Ovary (tissue), 10 donors: ENCODE measurements around the gene OR13C5. TPM values are rescaled to one million over a fixed set of nuclear protein-coding genes. Genes with fewer than 3 reads are reported as not detected.
A peak's percentile ranks its signal among the peaks of the same experiment; 100 is the strongest.
"Not testable (repeated sequence)": the region's sequence is repeated elsewhere in the genome, so short reads cannot be mapped to it uniquely, and the experiment has no call there.

Experiments used
- DNase-seq, 5 donors: peaks; one replicate each; pipeline ENCODE4 v3.0.0-alpha.2; 2019 to 2020
- H3K27ac ChIP-seq, 2 donors: fragments of 200-600 bp; one replicate each; pipeline versions ENCODE4 v1.5.1 to v1.8.0; 2019 to 2022
- H3K27me3 ChIP-seq: fragments of 200-600 bp; one replicate; pipeline ENCODE4 v1.8.0; 2022
- H3K36me3 ChIP-seq: fragments of 200-600 bp; sonication (generic); one replicate; pipeline ENCODE4 v1.5.1; 2019
- H3K4me1 ChIP-seq: one replicate; pipeline ENCODE4 v1.8.1; 2013; ENCODE audit warnings: mild to moderate bottlenecking, moderate library complexity; ENCODE audit not compliant: insufficient read depth
- H3K4me3 ChIP-seq: fragments of 200-600 bp; sonication (generic); one replicate; pipeline ENCODE4 v1.5.1; 2017
- H3K9me3 ChIP-seq, 2 donors: fragments of 200-600 bp in 1 of 2; sonication (generic) in 1 of 2; one replicate each; pipeline versions ENCODE4 v1.5.1 to v1.8.1; 2013 to 2019; ENCODE audit warnings: mild to moderate bottlenecking in 1 of 2, moderate library complexity in 1 of 2
- EP300 ChIP-seq: sonication (generic); formaldehyde crosslinking; IDR thresholded peaks from one replicate; pipeline ENCODE4 v1.6.1; 2017; ENCODE audit warnings: antibody characterized with exemption
- POLR2A ChIP-seq: fragments of 450-650 bp; IDR thresholded peaks from one replicate; pipeline ENCODE4 v1.6.1; 2017; ENCODE audit warnings: antibody characterized with exemption, mild to moderate bottlenecking, moderate library complexity
- WGBS, 3 donors: extraction: QIAGEN DNeasy Blood & Tissue Kit in 1 of 3; methylation state at CpG; one replicate each; pipeline versions ENCODE4 v1.1.5 to v1.1.7; 2013 to 2017; 5-methylcytosine and 5-hydroxymethylcytosine counted together
- intact Hi-C, 4 donors: fragments of 100-400 bp; cut with DNase I; formaldehyde crosslinking; loops; one replicate each; pipeline versions ENCODE4 v1.11.0 to v1.15.1; 2022 to 2023
- long read RNA-seq, 3 donors: library from polyadenylated mRNA in 2 of 3; unstranded in 2 of 3; transcript quantifications; one replicate each; pipeline ENCODE4 v2.0.0 and lab custom pipeline, GENCODE V29; 2021 to 2026
- polyA plus RNA-seq, 2 donors: library from polyadenylated mRNA; stranded (reverse); fragments of 200-250 nt in 1 of 2; fragments of 350-450 nt in 1 of 2; fragmentation: Illumina TruSeq in 1 of 2; extraction: RNeasy Lipid Tissue Mini Kit (QIAGEN cat#74804) in 1 of 2; gene quantifications; one replicate each; pipeline ENCODE4 v1.2.3, GENCODE V29; 2013 to 2014
- total RNA-seq, 7 donors: library from RNA; depleted of rRNA in 2 of 7; stranded (reverse); fragments of >200 nt in 2 of 7; fragmentation: NEBNext Ultra II Directional in 3 of 7; extraction: Animal tissue kit (Norgen Biotek cat#: 25700) in 3 of 7; gene quantifications; one replicate each; pipeline versions ENCODE4 v1.1.0 to v1.2.4, GENCODE V29; 2016 to 2023
- TF ChIP-seq, protein P1 (sequence below), 3 donors: fragments of 450-650 bp in 2 of 3; fragments of 200-600 bp in 1 of 3; IDR thresholded peaks; one replicate each; pipeline versions ENCODE4 v1.5.1 to v1.8.0; 2016 to 2022; ENCODE audit warnings: antibody characterized with exemption in 3 of 3, mild to moderate bottlenecking in 1 of 3
- donor health status: DM: no; HTN: no; CAD: no; lungs with moderate emphysema.
- donor health status: DM: no; HTN: no; CAD: no.
- donor health status: Bipolar disorder and iron deficiency.
- donor health status: DM: yes; HTN: yes; CAD: no.
- donor health status: DM: no; HTN: no; CAD: no.
- donor health status: DM: yes; HTN: yes; CAD: no.

Gene OR13C5, protein sequence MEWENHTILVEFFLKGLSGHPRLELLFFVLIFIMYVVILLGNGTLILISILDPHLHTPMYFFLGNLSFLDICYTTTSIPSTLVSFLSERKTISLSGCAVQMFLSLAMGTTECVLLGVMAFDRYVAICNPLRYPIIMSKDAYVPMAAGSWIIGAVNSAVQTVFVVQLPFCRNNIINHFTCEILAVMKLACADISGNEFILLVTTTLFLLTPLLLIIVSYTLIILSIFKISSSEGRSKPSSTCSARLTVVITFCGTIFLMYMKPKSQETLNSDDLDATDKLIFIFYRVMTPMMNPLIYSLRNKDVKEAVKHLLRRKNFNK
- total RNA-seq, result not detected
- not detected for polyA plus RNA-seq
- long read RNA-seq, donor 1, result 0 reads
- long read RNA-seq, donor 2, result 0 reads
- long read RNA-seq, donor 3, result 0 reads

DNA sequence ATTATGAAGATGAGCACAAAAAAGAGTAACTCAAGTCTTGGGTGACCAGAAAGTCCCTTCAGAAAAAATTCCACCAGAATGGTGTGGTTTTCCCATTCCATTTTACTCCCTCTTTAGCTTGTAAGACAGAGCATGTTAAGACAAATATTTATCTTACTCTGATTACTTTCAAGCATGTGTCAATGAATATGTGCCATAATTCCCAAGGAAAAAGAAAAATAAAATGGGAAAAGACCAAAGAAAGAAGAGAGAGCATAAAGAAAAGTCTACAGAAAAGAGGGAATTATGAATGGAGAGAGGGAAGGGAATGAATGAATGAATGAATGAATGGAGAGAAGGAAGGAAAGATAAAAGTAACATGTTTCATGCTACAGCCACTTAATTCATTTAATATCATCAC lies at the start of gene OR13C5:
Gene OR13C5, minus strand, starts transcription at position 101 of the 400 bp plus-strand sequence. Its CDS starts 0 bp downstream, at position 101.
- H3K4me1 ChIP-seq, H3K9me3 ChIP-seq, H3K4me3 ChIP-seq, DNase-seq, intact Hi-C loops, H3K27ac ChIP-seq, H3K36me3 ChIP-seq, H3K27me3 ChIP-seq: not testable (repeated sequence)

DNA sequence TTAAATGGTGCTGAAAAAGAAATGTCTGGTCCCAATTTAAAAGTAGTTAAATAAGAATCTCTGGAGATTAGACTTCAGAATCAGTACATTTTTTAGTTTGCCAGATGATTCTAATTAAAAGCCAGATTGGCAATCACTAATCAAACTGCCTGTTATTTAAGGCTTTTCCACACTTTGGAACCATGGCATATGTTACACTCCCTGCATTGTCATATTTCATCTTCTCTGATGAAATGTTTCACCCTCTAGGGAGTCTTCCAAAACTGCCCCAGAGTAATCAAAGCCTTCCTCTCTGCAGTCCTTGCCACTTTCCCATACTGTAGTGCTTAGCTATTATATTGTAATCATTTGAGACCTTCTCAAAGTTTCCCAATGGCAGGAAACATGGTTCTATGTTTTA lies 36.2 kb upstream of the OR13C5 start:
- H3K4me1 ChIP-seq, result no peaks in the 10 kb centered on the region
- DNase-seq, result no peak
- intact Hi-C loops, result no loop called here
- TF ChIP-seq, protein P1, sequence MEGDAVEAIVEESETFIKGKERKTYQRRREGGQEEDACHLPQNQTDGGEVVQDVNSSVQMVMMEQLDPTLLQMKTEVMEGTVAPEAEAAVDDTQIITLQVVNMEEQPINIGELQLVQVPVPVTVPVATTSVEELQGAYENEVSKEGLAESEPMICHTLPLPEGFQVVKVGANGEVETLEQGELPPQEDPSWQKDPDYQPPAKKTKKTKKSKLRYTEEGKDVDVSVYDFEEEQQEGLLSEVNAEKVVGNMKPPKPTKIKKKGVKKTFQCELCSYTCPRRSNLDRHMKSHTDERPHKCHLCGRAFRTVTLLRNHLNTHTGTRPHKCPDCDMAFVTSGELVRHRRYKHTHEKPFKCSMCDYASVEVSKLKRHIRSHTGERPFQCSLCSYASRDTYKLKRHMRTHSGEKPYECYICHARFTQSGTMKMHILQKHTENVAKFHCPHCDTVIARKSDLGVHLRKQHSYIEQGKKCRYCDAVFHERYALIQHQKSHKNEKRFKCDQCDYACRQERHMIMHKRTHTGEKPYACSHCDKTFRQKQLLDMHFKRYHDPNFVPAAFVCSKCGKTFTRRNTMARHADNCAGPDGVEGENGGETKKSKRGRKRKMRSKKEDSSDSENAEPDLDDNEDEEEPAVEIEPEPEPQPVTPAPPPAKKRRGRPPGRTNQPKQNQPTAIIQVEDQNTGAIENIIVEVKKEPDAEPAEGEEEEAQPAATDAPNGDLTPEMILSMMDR (IDR thresholded peaks at IDR 0.05), result no peak
- TF ChIP-seq POLR2A (no peak), EP300 (no peak)
- H3K27me3 ChIP-seq, result no peaks in the 10 kb centered on the region
- no peak overlapping the region for H3K27ac ChIP-seq
- no peak overlapping the region for H3K4me3 ChIP-seq
- H3K9me3 ChIP-seq, result no peaks in the 10 kb centered on the region
- H3K36me3 ChIP-seq, result no peaks in the 10 kb centered on the region

DNA sequence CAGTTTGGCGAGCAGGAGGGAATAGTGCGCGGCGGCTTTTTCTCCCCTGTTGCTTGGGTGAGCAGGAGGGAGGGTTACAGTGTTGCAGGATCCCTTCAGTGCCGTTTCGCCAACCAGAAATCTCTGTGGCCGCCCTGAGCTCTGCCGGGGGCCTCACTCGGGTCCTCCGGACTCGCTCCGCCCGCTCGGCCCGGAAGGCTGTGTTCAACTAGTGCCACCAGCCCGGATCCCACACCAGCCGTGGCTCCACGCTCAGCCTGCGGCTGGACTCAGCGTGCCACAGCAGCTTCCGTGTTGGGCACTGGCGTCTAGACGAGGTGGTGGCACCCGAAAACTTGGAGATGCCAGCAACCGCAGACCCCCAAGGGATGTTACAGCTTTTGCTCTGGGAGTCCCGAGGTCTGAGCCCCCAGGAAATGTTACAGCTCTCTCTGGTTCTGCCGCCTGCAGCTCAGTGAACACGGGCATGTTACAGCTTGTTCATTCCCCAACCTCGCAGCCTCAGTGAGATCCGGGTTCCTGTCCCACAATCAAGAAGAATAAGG lies 34.8 kb upstream of the OR13C5 start:
- H3K36me3 ChIP-seq, result no peaks in the 10 kb centered on the region
- intact Hi-C loops, result no loop called here
- WGBS, 3 donors, result 93 to 96% (median 96%) methylated on average over 30 of the region's 30 CpGs
- no peak overlapping the region for H3K27ac ChIP-seq
- no peaks in the 10 kb centered on the region for H3K27me3 ChIP-seq
- H3K4me1 ChIP-seq, result no peaks in the 10 kb centered on the region
- peak in 1 of 5 donors; percentile 7 for DNase-seq
- TF ChIP-seq, protein P1 (IDR thresholded peaks at IDR 0.05), result no peak
- no peak for TF ChIP-seq POLR2A
- TF ChIP-seq EP300, result no peak
- no peak overlapping the region for H3K4me3 ChIP-seq
- no peaks in the 10 kb centered on the region for H3K9me3 ChIP-seq

DNA sequence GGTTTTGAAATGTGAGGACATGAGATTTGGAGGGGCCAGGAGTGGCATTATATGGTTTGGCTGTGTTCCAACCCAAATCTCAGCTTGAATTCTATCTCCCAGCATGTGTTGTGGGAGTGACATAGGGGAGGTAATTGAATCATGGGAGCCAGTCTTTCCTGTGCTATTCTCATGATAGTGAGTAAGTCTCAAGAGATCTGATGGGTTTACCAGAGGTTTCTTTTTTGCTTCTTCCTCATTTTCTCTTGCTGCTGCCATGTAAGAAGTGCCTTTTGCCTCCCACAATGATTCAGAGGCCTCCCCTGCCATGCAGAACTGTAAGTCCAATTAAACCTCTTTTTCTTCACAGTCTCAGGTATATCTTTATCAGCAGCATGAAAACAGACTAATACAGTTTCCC lies 26.8 kb upstream of the OR13C5 start:
- H3K27ac ChIP-seq, DNase-seq, intact Hi-C loops, H3K36me3 ChIP-seq, H3K9me3 ChIP-seq, H3K27me3 ChIP-seq, H3K4me3 ChIP-seq, H3K4me1 ChIP-seq: not testable (repeated sequence)

DNA sequence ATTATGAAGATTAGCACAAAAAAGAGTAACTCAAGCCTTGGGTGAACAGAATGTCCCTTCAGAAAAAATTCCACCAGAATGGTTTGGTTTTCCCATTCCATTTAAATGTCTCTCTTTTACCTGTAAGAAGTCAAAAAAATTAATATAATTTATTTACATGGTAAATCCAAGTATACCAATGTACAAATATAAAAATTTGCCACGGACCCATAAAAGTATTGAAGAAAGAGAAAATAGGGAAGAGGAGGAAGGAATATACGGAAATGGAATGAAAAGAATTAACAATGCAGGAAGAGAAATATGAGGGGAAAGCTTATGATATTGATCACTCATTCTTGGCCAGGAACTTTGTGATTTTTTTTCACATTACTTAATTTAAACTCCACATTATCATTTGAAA lies 18.9 kb upstream of the OR13C5 start, which contains the start of gene OR13C9:
Gene OR13C9, minus strand, starts transcription at position 101 of the 400 bp plus-strand sequence. Its CDS starts 0 bp downstream, at position 101.
- H3K4me1 ChIP-seq, result no peaks in the 10 kb centered on the region
- no peak within 1 kb of the TSS for H3K27ac ChIP-seq
- H3K4me3 ChIP-seq, result no peak within 1 kb of the TSS
- TF ChIP-seq, protein P1 (IDR thresholded peaks at IDR 0.05), result no peak
- no peak for TF ChIP-seq EP300
- TF ChIP-seq POLR2A, result no peak
- no peaks in the 10 kb centered on the region for H3K9me3 ChIP-seq
- no peaks in the 10 kb centered on the region for H3K27me3 ChIP-seq
- 57 to 73% (median 72%) methylated on average over 2 of the region's 2 CpGs for WGBS, 3 donors
- no peaks in the 10 kb centered on the region for H3K36me3 ChIP-seq
- intact Hi-C loops, result no loop called here
- DNase-seq, result no peak
